ENCODE measurements around the gene ARMC3.

The ARMC3 gene

DNA sequence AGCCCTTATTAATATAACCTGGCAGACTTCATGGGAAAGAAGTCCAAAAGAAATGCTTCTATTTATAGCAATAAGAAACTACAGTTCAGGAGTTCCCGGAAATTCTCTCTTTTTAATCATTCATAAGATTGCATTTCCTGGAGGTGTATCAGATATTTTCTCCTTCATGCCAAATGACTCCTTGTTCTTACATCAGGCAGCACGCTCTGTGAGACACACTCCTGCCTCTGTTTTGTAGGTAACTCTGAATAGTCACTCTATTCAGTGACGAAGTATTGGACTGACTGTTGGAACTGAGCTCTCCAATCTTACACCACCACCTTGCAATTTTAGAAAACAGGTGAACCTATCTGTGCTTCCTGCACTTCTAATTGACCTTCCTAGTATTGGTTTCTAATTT lies 88.8 kb downstream of the ARMC3 start:
- DNase-seq (ENCODE audit: low spot score): no peak
- TF ChIP-seq, protein P1, sequence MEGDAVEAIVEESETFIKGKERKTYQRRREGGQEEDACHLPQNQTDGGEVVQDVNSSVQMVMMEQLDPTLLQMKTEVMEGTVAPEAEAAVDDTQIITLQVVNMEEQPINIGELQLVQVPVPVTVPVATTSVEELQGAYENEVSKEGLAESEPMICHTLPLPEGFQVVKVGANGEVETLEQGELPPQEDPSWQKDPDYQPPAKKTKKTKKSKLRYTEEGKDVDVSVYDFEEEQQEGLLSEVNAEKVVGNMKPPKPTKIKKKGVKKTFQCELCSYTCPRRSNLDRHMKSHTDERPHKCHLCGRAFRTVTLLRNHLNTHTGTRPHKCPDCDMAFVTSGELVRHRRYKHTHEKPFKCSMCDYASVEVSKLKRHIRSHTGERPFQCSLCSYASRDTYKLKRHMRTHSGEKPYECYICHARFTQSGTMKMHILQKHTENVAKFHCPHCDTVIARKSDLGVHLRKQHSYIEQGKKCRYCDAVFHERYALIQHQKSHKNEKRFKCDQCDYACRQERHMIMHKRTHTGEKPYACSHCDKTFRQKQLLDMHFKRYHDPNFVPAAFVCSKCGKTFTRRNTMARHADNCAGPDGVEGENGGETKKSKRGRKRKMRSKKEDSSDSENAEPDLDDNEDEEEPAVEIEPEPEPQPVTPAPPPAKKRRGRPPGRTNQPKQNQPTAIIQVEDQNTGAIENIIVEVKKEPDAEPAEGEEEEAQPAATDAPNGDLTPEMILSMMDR (IDR thresholded peaks at IDR 0.05; ENCODE audit: extremely low read depth, insufficient read depth, missing control alignments): no peak
- in situ Hi-C loops (cut with MboI; ENCODE audit: low pct_unique_long_range_greater_than_20kb, low sequenced_read_pairs, unreplicated experiment): no loop called here

DNA sequence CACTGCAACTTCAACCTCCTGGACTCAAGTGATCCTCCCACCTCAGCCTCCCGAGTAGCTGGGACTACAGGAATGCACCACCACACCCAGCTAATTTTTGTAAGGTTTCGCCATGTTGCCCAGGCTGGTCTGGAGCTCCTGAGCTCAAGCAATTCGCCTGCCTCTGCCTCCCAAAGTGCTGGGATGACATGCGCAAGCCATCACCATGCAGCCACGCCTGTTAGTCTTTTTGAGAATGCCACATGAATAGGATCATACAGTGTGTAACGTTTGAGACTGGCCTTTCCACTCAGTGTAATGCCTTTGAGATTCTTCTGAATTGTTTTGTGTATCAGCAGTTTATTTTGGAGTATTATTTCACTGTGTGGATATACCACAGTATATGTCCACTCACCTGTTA lies 91.8 kb downstream of the ARMC3 start:
- in situ Hi-C loops (cut with MboI; ENCODE audit: low pct_unique_long_range_greater_than_20kb, low sequenced_read_pairs, unreplicated experiment): no loop called here
- no peak for DNase-seq (ENCODE audit: low spot score)
- TF ChIP-seq, protein P1 (IDR thresholded peaks at IDR 0.05; ENCODE audit: extremely low read depth, insufficient read depth, missing control alignments): no peak

DNA sequence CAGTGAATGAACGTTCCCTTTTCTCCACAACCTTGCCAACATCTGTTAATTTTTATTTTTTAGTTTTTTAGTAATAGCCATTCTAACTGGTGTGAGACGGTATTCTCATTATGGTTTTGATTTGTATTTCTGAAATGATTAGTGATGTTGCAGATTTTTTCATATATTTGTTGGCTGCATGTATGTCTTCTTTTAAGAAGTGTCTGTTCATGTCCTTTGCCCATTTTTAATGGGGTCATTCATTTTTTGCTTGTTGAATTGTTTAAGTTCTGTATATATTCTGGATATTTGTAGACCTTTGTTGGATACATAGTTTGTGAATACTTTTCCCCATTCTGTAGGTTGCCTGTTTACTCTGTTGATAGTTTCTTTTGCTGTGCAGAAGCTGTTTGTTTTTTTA lies 93.6 kb downstream of the ARMC3 start:
- DNase-seq (ENCODE audit: low spot score): no peak
- in situ Hi-C loops (cut with MboI; ENCODE audit: low pct_unique_long_range_greater_than_20kb, low sequenced_read_pairs, unreplicated experiment): no loop called here
- TF ChIP-seq, protein P1 (IDR thresholded peaks at IDR 0.05; ENCODE audit: extremely low read depth, insufficient read depth, missing control alignments): no peak

DNA sequence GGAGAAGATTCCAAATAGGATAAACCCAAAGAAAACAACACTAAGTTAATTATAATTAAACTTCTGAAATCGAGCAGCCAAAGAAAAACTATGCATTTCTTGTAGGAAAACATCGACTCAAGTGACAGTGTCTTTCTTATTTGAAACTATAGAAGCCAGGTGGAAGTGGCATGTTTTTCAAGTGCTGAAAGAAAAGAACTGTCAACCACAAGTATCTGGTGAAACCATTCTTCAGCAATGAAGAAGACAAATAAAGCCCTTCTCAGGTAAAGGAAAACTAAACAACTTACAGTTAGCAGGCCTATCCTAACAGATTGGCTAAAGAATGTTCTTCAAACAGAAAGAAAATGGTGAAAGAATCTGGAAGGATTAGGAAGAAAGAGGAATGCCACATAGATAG lies 96.1 kb downstream of the ARMC3 start:
- TF ChIP-seq, protein P1 (IDR thresholded peaks at IDR 0.05; ENCODE audit: extremely low read depth, insufficient read depth, missing control alignments): no peak
- in situ Hi-C loops (cut with MboI; ENCODE audit: low pct_unique_long_range_greater_than_20kb, low sequenced_read_pairs, unreplicated experiment): no loop called here
- no peak for DNase-seq (ENCODE audit: low spot score)

DNA sequence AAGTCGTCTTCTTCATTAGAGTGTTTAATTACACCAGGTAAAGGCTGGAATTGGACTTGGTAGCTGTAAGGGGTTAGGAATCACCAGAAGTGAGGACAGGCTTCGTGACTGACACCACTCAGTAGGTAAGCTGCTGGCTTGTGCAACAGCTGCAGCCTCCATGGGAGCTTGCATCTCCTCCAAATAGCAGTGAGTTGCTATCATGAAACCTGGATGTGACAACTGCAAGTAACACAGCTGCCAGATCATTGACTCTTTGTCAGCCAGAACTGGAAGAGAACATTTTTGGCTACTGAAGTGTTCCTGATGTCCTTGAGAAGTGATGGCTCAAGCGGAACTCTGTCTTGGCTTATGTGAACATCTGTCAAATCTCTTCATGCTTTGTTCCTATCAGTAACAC lies 103.5 kb downstream of the ARMC3 start:
- no peak for DNase-seq (ENCODE audit: low spot score)
- TF ChIP-seq, protein P1 (IDR thresholded peaks at IDR 0.05; ENCODE audit: extremely low read depth, insufficient read depth, missing control alignments): no peak
- in situ Hi-C loops (cut with MboI; ENCODE audit: low pct_unique_long_range_greater_than_20kb, low sequenced_read_pairs, unreplicated experiment): no loop called here

DNA sequence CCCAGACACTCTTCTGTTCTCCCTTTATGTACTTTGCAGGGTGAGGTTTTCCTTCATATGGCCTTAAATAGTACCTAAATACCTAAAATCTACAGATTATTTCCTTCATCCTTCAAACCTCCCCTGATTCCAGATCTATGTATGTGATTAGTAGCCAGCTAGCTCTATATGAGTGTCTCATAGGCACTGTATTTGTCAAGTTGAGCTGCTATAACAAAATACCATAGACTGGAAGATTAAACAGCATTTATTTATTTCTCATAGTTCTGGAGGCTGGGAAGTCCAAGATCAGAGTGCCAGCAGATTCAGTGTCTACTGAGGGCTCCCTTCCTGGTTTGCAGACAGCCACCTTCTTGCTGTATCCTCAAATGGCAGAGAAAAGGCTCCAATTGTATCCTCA lies 106.9 kb downstream of the ARMC3 start:
- no peak for DNase-seq (ENCODE audit: low spot score)
- in situ Hi-C loops (cut with MboI; ENCODE audit: low pct_unique_long_range_greater_than_20kb, low sequenced_read_pairs, unreplicated experiment): no loop called here
- TF ChIP-seq, protein P1 (IDR thresholded peaks at IDR 0.05; ENCODE audit: extremely low read depth, insufficient read depth, missing control alignments): no peak

DNA sequence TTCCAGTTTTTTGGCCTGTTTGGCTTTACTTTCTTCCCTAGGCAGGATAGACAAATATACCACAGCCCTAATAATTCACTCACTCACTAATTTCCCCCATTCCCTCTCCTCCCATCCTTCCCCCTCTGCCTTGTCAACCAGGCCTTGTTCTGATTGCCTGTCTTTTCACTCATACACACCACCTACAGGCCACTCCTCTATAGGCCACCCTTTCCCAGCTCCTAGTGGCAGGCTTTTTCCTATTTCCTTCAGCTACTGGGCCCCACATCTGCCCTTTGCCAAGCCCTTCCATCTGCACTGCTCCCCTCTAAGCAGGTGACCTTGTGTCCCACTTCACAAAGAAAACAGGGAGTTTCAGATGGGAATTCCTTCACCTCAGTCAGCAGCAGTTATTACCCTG lies 107.7 kb downstream of the ARMC3 start:
- no peak for DNase-seq (ENCODE audit: low spot score)
- in situ Hi-C loops (cut with MboI; ENCODE audit: low pct_unique_long_range_greater_than_20kb, low sequenced_read_pairs, unreplicated experiment): no loop called here
- TF ChIP-seq, protein P1 (IDR thresholded peaks at IDR 0.05; ENCODE audit: extremely low read depth, insufficient read depth, missing control alignments): no peak
